ENCODE measurements around the gene FUOM. TPM values are rescaled to one million over a fixed set of nuclear protein-coding genes. Genes with fewer than 3 reads are reported as not detected.
A peak's percentile ranks its signal among the peaks of the same experiment; 100 is the strongest.

Gene FUOM
- polyA plus RNA-seq, 1 of the 3 experiments (the other 2 are of a cell fraction) = 32.5 TPM

DNA sequence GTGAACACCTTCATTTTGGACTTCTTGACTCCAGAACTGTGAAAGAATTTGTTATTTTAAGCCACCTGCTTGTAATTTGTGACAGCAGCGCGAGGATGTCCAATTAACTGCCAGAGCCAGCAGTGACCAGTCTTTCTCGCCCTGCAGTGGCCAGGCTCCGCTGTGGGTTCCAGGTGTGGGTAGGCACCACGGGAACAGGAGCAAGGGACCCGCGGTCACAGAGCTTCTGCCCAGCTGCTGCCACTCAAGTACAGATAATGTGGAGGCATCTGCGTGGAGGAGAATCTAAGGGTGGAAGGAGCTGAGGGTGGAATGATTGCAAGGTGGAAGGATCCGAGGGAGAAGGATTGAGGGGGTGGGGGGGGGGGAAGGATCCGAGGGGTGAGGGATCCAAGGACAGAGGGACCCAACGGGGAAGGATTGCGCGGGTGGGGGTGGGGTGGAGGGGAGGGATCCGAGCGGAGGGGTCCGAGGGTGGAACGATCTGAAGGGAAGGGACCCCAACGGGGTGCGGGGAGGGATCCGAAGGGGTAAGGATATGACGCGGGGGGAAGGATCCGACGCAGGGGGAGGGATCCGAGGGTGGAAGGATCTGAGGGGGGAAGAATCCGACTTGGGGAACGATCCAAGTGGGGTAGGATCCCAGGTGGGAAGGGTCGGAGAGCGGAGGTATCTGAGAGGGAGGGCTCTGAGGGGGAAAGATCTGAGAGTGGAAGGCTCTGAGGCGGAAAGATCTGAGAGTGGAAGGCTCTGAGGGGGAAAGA, 24.7 kb downstream of the FUOM start:
- DNase-seq = no peak
- ChIA-PET CTCF (no interaction called here), POLR2A (no interaction called here)
- no peaks in the 10 kb centered on the region for H3K36me3 ChIP-seq (replicated peaks in 1 of 2; ENCODE audit: control insufficient read depth in 1 of 2, insufficient read depth in 2 of 2, low read length in 1 of 2)
- peaks cover 55% of the 10 kb centered on the region for H3K27me3 ChIP-seq (ENCODE audit: insufficient read depth)
- H3K4me1 ChIP-seq (ENCODE audit: control insufficient read depth in 1 of 2, insufficient read depth in 2 of 2, low read depth in 1 of 2, low read length in 1 of 2) = peaks cover 0 to 10% of the 10 kb centered on the region in 2 experiments; a peak in 2 of 4 replicates
- no peaks in the 10 kb centered on the region for H3F3A ChIP-seq (replicated peaks; ENCODE audit: insufficient read depth)
- TF ChIP-seq, protein P1, sequence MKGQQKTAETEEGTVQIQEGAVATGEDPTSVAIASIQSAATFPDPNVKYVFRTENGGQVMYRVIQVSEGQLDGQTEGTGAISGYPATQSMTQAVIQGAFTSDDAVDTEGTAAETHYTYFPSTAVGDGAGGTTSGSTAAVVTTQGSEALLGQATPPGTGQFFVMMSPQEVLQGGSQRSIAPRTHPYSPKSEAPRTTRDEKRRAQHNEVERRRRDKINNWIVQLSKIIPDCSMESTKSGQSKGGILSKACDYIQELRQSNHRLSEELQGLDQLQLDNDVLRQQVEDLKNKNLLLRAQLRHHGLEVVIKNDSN (IDR thresholded peaks at IDR 0.05; ENCODE audit: borderline replicate concordance, low read depth) = no peak
- H3K4me2 ChIP-seq = no peak overlapping the region
- WGBS (ENCODE audit: low lambda C conversion rate) = 47% methylated on average over 30 of the region's 30 CpGs
- H3K9me3 ChIP-seq = no peaks in the 10 kb centered on the region
- H3K27ac ChIP-seq (ENCODE audit: low read depth in 2 of 2, low read length in 1 of 2) = no peak overlapping the region
- no peak overlapping the region for H3K9ac ChIP-seq
- H3K79me2 ChIP-seq (ENCODE audit: insufficient read depth) = no peaks in the 10 kb centered on the region
- no peak overlapping the region for H2AFZ ChIP-seq (ENCODE audit: low read depth)
- no peak overlapping the region for H3K4me3 ChIP-seq (ENCODE audit: low read depth in 2 of 2, low read length in 1 of 2)
- no peaks in the 10 kb centered on the region for H3K9me2 ChIP-seq
- no peaks in the 10 kb centered on the region for H4K20me1 ChIP-seq (ENCODE audit: insufficient read depth)

DNA sequence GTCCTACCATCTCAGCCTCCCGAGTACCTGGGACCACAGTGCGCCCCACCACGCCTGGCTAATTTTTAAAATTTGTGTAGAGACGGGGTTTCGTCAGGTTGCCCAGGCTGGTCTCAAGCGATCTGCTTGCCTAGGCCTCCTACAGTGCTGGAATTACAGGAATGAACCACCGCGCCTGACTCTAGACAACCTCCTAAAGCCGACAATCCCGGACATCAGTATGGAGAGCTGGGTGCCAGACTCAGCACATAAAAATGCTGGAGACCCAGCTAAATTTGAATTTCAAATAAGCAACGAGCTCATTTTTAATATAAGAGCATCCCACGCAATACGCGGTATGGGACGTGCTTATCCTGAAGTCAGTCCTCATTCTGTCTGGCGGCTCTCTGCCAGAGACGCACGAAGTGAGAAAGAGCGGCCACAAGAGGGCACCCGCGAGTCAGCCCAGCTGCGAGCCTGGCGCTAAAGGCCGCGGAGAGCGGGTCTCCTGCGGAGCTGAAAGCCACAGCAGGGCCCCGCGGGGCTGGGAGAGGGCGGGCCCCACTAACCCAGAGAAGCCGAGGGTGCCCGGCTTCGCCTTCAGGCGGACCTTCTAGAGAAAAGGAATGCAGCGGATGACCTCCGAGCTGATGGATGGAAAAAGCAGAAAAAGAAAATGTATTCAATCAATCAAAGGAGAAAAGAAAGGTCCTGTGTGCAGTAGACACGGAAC, 28.2 kb downstream of the FUOM start:
- H3K27ac ChIP-seq (ENCODE audit: low read depth in 2 of 2, low read length in 1 of 2) = no peak overlapping the region
- no peaks in the 10 kb centered on the region for H3K9me3 ChIP-seq
- H2AFZ ChIP-seq (ENCODE audit: low read depth) = peak overlapping the region; percentile 48; the same call in 1 of the 2 replicates
- TF ChIP-seq FOSL2 (IDR thresholded peaks at IDR 0.05; ENCODE audit: borderline replicate concordance, low read depth) (no peak), RFX5 (IDR thresholded peaks at IDR 0.05; ENCODE audit: low read length) (no peak), SMC3 (IDR thresholded peaks at IDR 0.05; ENCODE audit: low read depth, low read length) (peak; percentile 80), RAD21 (IDR thresholded peaks at IDR 0.05; ENCODE audit: low read length) (peak; percentile 87)
- TF ChIP-seq, protein P2, sequence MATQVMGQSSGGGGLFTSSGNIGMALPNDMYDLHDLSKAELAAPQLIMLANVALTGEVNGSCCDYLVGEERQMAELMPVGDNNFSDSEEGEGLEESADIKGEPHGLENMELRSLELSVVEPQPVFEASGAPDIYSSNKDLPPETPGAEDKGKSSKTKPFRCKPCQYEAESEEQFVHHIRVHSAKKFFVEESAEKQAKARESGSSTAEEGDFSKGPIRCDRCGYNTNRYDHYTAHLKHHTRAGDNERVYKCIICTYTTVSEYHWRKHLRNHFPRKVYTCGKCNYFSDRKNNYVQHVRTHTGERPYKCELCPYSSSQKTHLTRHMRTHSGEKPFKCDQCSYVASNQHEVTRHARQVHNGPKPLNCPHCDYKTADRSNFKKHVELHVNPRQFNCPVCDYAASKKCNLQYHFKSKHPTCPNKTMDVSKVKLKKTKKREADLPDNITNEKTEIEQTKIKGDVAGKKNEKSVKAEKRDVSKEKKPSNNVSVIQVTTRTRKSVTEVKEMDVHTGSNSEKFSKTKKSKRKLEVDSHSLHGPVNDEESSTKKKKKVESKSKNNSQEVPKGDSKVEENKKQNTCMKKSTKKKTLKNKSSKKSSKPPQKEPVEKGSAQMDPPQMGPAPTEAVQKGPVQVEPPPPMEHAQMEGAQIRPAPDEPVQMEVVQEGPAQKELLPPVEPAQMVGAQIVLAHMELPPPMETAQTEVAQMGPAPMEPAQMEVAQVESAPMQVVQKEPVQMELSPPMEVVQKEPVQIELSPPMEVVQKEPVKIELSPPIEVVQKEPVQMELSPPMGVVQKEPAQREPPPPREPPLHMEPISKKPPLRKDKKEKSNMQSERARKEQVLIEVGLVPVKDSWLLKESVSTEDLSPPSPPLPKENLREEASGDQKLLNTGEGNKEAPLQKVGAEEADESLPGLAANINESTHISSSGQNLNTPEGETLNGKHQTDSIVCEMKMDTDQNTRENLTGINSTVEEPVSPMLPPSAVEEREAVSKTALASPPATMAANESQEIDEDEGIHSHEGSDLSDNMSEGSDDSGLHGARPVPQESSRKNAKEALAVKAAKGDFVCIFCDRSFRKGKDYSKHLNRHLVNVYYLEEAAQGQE (IDR thresholded peaks at IDR 0.05; ENCODE audit: low read depth, low read length) = no peak
- TF ChIP-seq, protein P3, sequence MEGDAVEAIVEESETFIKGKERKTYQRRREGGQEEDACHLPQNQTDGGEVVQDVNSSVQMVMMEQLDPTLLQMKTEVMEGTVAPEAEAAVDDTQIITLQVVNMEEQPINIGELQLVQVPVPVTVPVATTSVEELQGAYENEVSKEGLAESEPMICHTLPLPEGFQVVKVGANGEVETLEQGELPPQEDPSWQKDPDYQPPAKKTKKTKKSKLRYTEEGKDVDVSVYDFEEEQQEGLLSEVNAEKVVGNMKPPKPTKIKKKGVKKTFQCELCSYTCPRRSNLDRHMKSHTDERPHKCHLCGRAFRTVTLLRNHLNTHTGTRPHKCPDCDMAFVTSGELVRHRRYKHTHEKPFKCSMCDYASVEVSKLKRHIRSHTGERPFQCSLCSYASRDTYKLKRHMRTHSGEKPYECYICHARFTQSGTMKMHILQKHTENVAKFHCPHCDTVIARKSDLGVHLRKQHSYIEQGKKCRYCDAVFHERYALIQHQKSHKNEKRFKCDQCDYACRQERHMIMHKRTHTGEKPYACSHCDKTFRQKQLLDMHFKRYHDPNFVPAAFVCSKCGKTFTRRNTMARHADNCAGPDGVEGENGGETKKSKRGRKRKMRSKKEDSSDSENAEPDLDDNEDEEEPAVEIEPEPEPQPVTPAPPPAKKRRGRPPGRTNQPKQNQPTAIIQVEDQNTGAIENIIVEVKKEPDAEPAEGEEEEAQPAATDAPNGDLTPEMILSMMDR (IDR thresholded peaks at IDR 0.05) = peak; percentile 92
- ChIA-PET CTCF (interaction anchor here (0.6 to 4.7 kb wide), 42 partner anchors 10 to 290 kb away, joined by 3 to 73 read pairs (median 4); partner anchors contain the start of genes ECHS1, FUOM, MTG1 and PRAP1), POLR2A (interaction anchor here (0.6 kb wide), 1 partner anchor 290 kb away, joined by 3 read pairs; no protein-coding TSS in a partner anchor)
- no peaks in the 10 kb centered on the region for H4K20me1 ChIP-seq (ENCODE audit: insufficient read depth)
- peak; percentile 90 for DNase-seq
- H3K4me1 ChIP-seq (ENCODE audit: control insufficient read depth in 1 of 2, insufficient read depth in 2 of 2, low read depth in 1 of 2, low read length in 1 of 2) = peaks cover 7 to 28% of the 10 kb centered on the region in 2 experiments; a peak in 2 of 4 replicates
- no peak overlapping the region for H3K9ac ChIP-seq
- no peaks in the 10 kb centered on the region for H3K36me3 ChIP-seq (replicated peaks in 1 of 2; ENCODE audit: control insufficient read depth in 1 of 2, insufficient read depth in 2 of 2, low read length in 1 of 2)
- H3F3A ChIP-seq (replicated peaks; ENCODE audit: insufficient read depth) = peaks cover 7% of the 10 kb centered on the region
- peak overlapping the region; percentile 67 for H3K4me2 ChIP-seq
- peak overlapping the region; percentile 2 to 37; a peak in 2 of 4 replicates for H3K4me3 ChIP-seq (ENCODE audit: low read depth in 2 of 2, low read length in 1 of 2)
- peaks cover 27% of the 10 kb centered on the region for H3K27me3 ChIP-seq (ENCODE audit: insufficient read depth)
- H3K79me2 ChIP-seq (ENCODE audit: insufficient read depth) = no peaks in the 10 kb centered on the region
- no peaks in the 10 kb centered on the region for H3K9me2 ChIP-seq
- WGBS (ENCODE audit: low lambda C conversion rate) = 16% methylated on average over 34 of the region's 37 CpGs

Data from SK-N-SH (cell line).